H9 (cell line): ENCODE data around the gene BICDL1. TPM values are rescaled to one million over a fixed set of nuclear protein-coding genes. Genes with fewer than 3 reads are reported as not detected.

Experiments used
- DNase-seq: peaks from one replicate; pipeline ENCODE4 v3.0.0-alpha.2; 2017
- H2AFZ ChIP-seq: one replicate; pipeline ENCODE4 v1.6.1; 2013; ENCODE audit warnings: mild to moderate bottlenecking, low read length, control low read depth, moderate library complexity
- H2AK5ac ChIP-seq: 2 replicates; pipeline ENCODE4 v1.6.1; 2013; ENCODE audit warnings: low read length, control low read depth, mixed read lengths; ENCODE audit not compliant: insufficient read length
- H2BK120ac ChIP-seq: one replicate; pipeline ENCODE4 v1.6.1; 2013; ENCODE audit warnings: low read depth, mild to moderate bottlenecking, low read length, control low read depth, inconsistent platforms; ENCODE audit not compliant: poor library complexity, severe bottlenecking
- H2BK12ac ChIP-seq: 2 replicates; pipeline ENCODE4 v1.6.1; 2013; ENCODE audit warnings: low read length, control low read depth, mixed read lengths, low read depth; ENCODE audit not compliant: insufficient read length
- H2BK15ac ChIP-seq: 2 replicates; pipeline ENCODE4 v1.6.1; 2013; ENCODE audit warnings: low read depth, low read length, control low read depth
- H2BK20ac ChIP-seq: one replicate; pipeline ENCODE4 v1.6.1; 2013; ENCODE audit warnings: low read depth, mild to moderate bottlenecking, low read length, control low read depth, inconsistent platforms; ENCODE audit not compliant: poor library complexity, severe bottlenecking
- H2BK5ac ChIP-seq: 2 replicates; pipeline ENCODE4 v1.6.1; 2013; ENCODE audit warnings: low read length, control low read depth, mixed read lengths; ENCODE audit not compliant: insufficient read length
- H3K14ac ChIP-seq: 2 replicates; pipeline ENCODE4 v1.6.1; 2013; ENCODE audit warnings: low read length, control low read depth; ENCODE audit not compliant: insufficient read depth
- H3K18ac ChIP-seq: 2 replicates; pipeline ENCODE4 v1.6.1; 2013; ENCODE audit warnings: low read depth, mild to moderate bottlenecking, mixed read lengths, low read length, control low read depth; ENCODE audit not compliant: insufficient read length
- H3K23ac ChIP-seq: 2 replicates; pipeline ENCODE4 v1.6.1; 2013; ENCODE audit warnings: low read length, control low read depth, mixed read lengths, low read depth; ENCODE audit not compliant: insufficient read length
- H3K23me2 ChIP-seq: 2 replicates; pipeline ENCODE4 v1.6.1; 2013; ENCODE audit warnings: low read depth, mild to moderate bottlenecking, mixed read lengths, low read length, control low read depth; ENCODE audit not compliant: insufficient read length, poor library complexity, severe bottlenecking
- H3K27ac ChIP-seq: 2 replicates; pipeline ENCODE4 v1.5.1; 2013; ENCODE audit warnings: low read length, control low read depth, mixed read lengths, low read depth; ENCODE audit not compliant: insufficient read length
- H3K27me3 ChIP-seq: 2 replicates; pipeline ENCODE4 v1.6.1; 2013; ENCODE audit warnings: low read length, control low read depth, inconsistent platforms; ENCODE audit not compliant: insufficient read depth
- H3K4ac ChIP-seq: 2 replicates; pipeline ENCODE4 v1.6.1; 2013; ENCODE audit warnings: low read depth, mild to moderate bottlenecking, control low read depth, inconsistent platforms, low read length, moderate library complexity
- H3K4me1 ChIP-seq: 2 replicates; pipeline ENCODE4 v1.6.1; 2013; ENCODE audit warnings: low read length, control low read depth, inconsistent platforms; ENCODE audit not compliant: insufficient read depth
- H3K4me2 ChIP-seq: 2 replicates; pipeline ENCODE4 v1.6.1; 2013; ENCODE audit warnings: low read length, control low read depth, mixed read lengths; ENCODE audit not compliant: insufficient read length, insufficient read depth
- H3K56ac ChIP-seq: 2 replicates; pipeline ENCODE4 v1.6.1; 2013; ENCODE audit warnings: low read depth, mild to moderate bottlenecking, mixed read lengths, low read length, control low read depth; ENCODE audit not compliant: insufficient read length
- H3K79me1 ChIP-seq: 2 replicates; pipeline ENCODE4 v1.6.1; 2013; ENCODE audit warnings: low read depth, mild to moderate bottlenecking, moderate library complexity, low read length, control low read depth, inconsistent platforms; ENCODE audit not compliant: insufficient read depth, poor library complexity, severe bottlenecking
- H3K79me2 ChIP-seq: 2 replicates; pipeline ENCODE4 v1.6.1; 2013; ENCODE audit warnings: low read length, control low read depth, inconsistent platforms; ENCODE audit not compliant: insufficient read depth
- H3K9ac ChIP-seq: 2 replicates; pipeline ENCODE4 v1.6.1; 2013; ENCODE audit warnings: low read length, control low read depth, mixed read lengths; ENCODE audit not compliant: insufficient read length; ENCODE audit errors: extremely low read depth
- H3K9me3 ChIP-seq: one replicate; pipeline ENCODE4 v1.6.1; 2013; ENCODE audit warnings: low read depth, low read length, inconsistent platforms; ENCODE audit not compliant: control insufficient read depth
- H3T11ph ChIP-seq: one replicate; pipeline ENCODE4 v1.6.1; 2013; ENCODE audit warnings: mild to moderate bottlenecking, low read length, control low read depth, inconsistent platforms
- H4K20me1 ChIP-seq: one replicate; pipeline ENCODE4 v1.6.1; 2013; ENCODE audit not compliant: control insufficient read depth, insufficient read length, insufficient read depth
- H4K5ac ChIP-seq: 2 replicates; pipeline ENCODE4 v1.6.1; 2013; ENCODE audit warnings: low read depth, mild to moderate bottlenecking, mixed read lengths, low read length, control low read depth; ENCODE audit not compliant: insufficient read length
- H4K8ac ChIP-seq: replicated peaks from 2 replicates; pipeline ENCODE4 v1.6.1; 2013; ENCODE audit warnings: low read length, control low read depth, mixed read lengths, low read depth; ENCODE audit not compliant: insufficient read length
- H4K91ac ChIP-seq: 2 replicates; pipeline ENCODE4 v1.6.1; 2013; ENCODE audit warnings: low read depth, mild to moderate bottlenecking, moderate library complexity, mixed read lengths, low read length, control low read depth; ENCODE audit not compliant: insufficient read length
- H3K27ac Mint-ChIP-seq, 3 experiments: 2 replicates in 2 of 3; 3 replicates in 1 of 3; pipeline ENCODE4 v1.8.0; 2020 to 2021; ENCODE audit warnings: mixed read lengths in 3 of 3, mild to moderate bottlenecking in 1 of 3, moderate library complexity in 1 of 3
- H3K27me3 Mint-ChIP-seq: 2 replicates; pipeline ENCODE4 v1.8.0; 2021; ENCODE audit warnings: low read depth, mild to moderate bottlenecking, moderate library complexity, mixed read lengths
- H3K36me3 Mint-ChIP-seq, 3 experiments: 2 replicates in 2 of 3; 3 replicates in 1 of 3; pipeline ENCODE4 v1.8.0; 2020 to 2021; ENCODE audit warnings: low read depth in 3 of 3, mixed read lengths in 3 of 3; ENCODE audit not compliant: insufficient read depth in 1 of 3
- H3K4me1 Mint-ChIP-seq, 2 experiments: 2 replicates each; pipeline ENCODE4 v1.8.0; 2020; ENCODE audit warnings: mixed read lengths in 2 of 2
- H3K4me3 Mint-ChIP-seq, 2 experiments: 2 replicates in 1 of 2; 3 replicates in 1 of 2; pipeline ENCODE4 v1.8.0; 2020 to 2021; ENCODE audit warnings: mild to moderate bottlenecking in 2 of 2, mixed read lengths in 2 of 2, moderate library complexity in 1 of 2
- H3K9me3 Mint-ChIP-seq, 2 experiments: 2 replicates in 1 of 2; 3 replicates in 1 of 2; pipeline ENCODE4 v1.8.0; 2020; ENCODE audit warnings: mild to moderate bottlenecking in 2 of 2, mixed read lengths in 2 of 2, moderate library complexity in 1 of 2
- CTCF ChIP-seq: fragments of 200-600 bp; sonication (generic); conservative IDR thresholded peaks from 3 replicates; pipeline ENCODE4 v1.8.0; 2021; ENCODE audit warnings: antibody characterized with exemption, mild to moderate bottlenecking
- WGBS: extraction: QIAGEN DNeasy Blood & Tissue Kit; methylation state at CpG from one replicate; pipeline ENCODE4 v1.1.7; 2013; ENCODE audit warnings: missing lambda C conversion rate, low lambda C conversion rate, mixed read lengths; ENCODE audit not compliant: insufficient read length; ENCODE audit errors: extremely low coverage; 5-methylcytosine and 5-hydroxymethylcytosine counted together
- total RNA-seq: library from RNA; stranded (reverse); gene quantifications from 2 replicates; pipeline ENCODE4 v1.2.1, GENCODE V29; 2021

Gene BICDL1
- total RNA-seq, 1 experiment from 2014 or later: 13.8 TPM

- H2AFZ ChIP-seq: no peak overlapping the region
- H3K36me3 Mint-ChIP-seq: peaks cover 10 to 29% (median 16%) of the 10 kb centered on the region in 3 experiments
- H4K91ac ChIP-seq: no peak overlapping the region
- no peak overlapping the region for H4K5ac ChIP-seq
- no peak overlapping the region for H2BK20ac ChIP-seq
- no peak for TF ChIP-seq CTCF
- WGBS: no CpG with 5 or more reads among the region's 7 CpGs
- H3K9me3 ChIP-seq: no peaks in the 10 kb centered on the region
- H2BK120ac ChIP-seq: no peak overlapping the region
- no peak overlapping the region for H3K14ac ChIP-seq
- H3K79me1 ChIP-seq: peaks cover 2% of the 10 kb centered on the region
- H2BK5ac ChIP-seq: no peak overlapping the region
- H3K4ac ChIP-seq: no peak overlapping the region
- no peak for DNase-seq
- no peak overlapping the region for H3K23ac ChIP-seq
- H3K27ac ChIP-seq: no peak overlapping the region
- H3K27ac Mint-ChIP-seq: peak overlapping the region; percentile 47 to 97 (median 57); a peak in 5 of 7 replicates
- no peaks in the 10 kb centered on the region; a peak in 1 of 5 replicates for H3K9me3 Mint-ChIP-seq
- no peak overlapping the region for H4K8ac ChIP-seq
- H3K4me2 ChIP-seq: peak overlapping the region; percentile 82
- H3K27me3 Mint-ChIP-seq: no peaks in the 10 kb centered on the region; the same call in 1 of the 2 replicates
- H2AK5ac ChIP-seq: no peak overlapping the region
- peaks cover 10% of the 10 kb centered on the region for H3K23me2 ChIP-seq
- no peak overlapping the region for H2BK12ac ChIP-seq
- peak overlapping the region; percentile 84 to 96 for H3K4me3 Mint-ChIP-seq
- no peak overlapping the region for H3T11ph ChIP-seq
- H2BK15ac ChIP-seq: no peak overlapping the region
- no peaks in the 10 kb centered on the region for H3K27me3 ChIP-seq
- peaks cover 24 to 26% of the 10 kb centered on the region in 2 experiments for H3K4me1 Mint-ChIP-seq
- no peak overlapping the region for H3K9ac ChIP-seq
- peaks cover 6% of the 10 kb centered on the region for H3K4me1 ChIP-seq
- no peak overlapping the region for H3K18ac ChIP-seq
- H4K20me1 ChIP-seq: peaks cover 3% of the 10 kb centered on the region
- H3K79me2 ChIP-seq: peaks cover 19% of the 10 kb centered on the region; the same call in 1 of the 2 replicates
- no peak overlapping the region for H3K56ac ChIP-seq
These were observed 128.9 kb downstream of the BICDL1 start for GRCh38 chr12:120117961-120118320.
